HepG2 (cell line): ENCODE measurements around the gene CES5A. TPM values are rescaled to one million over a fixed set of nuclear protein-coding genes. Genes with fewer than 3 reads are reported as not detected.

Experiments used
- ATAC-seq: fragments of 200-7000 bp; cut with Tn5 transposase; 3 replicates; pipeline ENCODE4 v1.9.1; 2020; ENCODE audit warnings: mild to moderate bottlenecking, moderate library complexity
- BruUV-seq: library from RNA; stranded (reverse); fragments of 400-500 nt; replicated peaks from 2 replicates; lab custom pipeline; 2021; lab: Mats Ljungman, UMichigan
- CTCF ChIA-PET: fragments of 300-600 bp; formaldehyde crosslinking; extraction: SDS; loops from one replicate; lab custom pipeline; 2021; ENCODE audit warnings: low total read pairs, inconsistent platforms, low intra/inter-chr PET ratio; lab: Yijun Ruan, JAX
- POLR2A ChIA-PET: fragments of 350-600 bp; sonication (Branson Sonifier 250); formaldehyde crosslinking; loops from one replicate; lab custom pipeline; 2020; ENCODE audit warnings: antibody characterized with exemption, inconsistent platforms; lab: Yijun Ruan, JAX
- DNase-seq: peaks from one replicate; pipeline ENCODE4 v3.0.0-alpha.2; 2015; ENCODE audit warnings: low spot score
- FAIRE-seq: peaks from 3 replicates; lab custom pipeline; 2011; peaks lifted over from hg19 to GRCh38; lab: Jason Lieb, UNC
- H2AFZ ChIP-seq: one replicate; pipeline ENCODE4 v1.6.1; 2011; ENCODE audit warnings: low read length, inconsistent platforms
- H3K27ac ChIP-seq: fragments of 300-600 bp; 3 replicates; pipeline ENCODE4 v1.8.0; 2011; ENCODE audit warnings: mixed run types, mild to moderate bottlenecking, mixed read lengths, low read length, inconsistent platforms; ENCODE audit not compliant: insufficient read depth; ENCODE audit errors: extremely low read length
- H3K27me3 ChIP-seq, 2 experiments: fragments of 200-600 bp in 1 of 2; 2 replicates in 1 of 2; 3 replicates in 1 of 2; pipeline versions ENCODE4 v1.6.0 to v1.8.0; 2011; ENCODE audit warnings: low read length in 2 of 2, mild to moderate bottlenecking in 2 of 2, moderate library complexity in 2 of 2, inconsistent platforms in 1 of 2; ENCODE audit not compliant: insufficient read depth in 2 of 2, control insufficient read depth in 1 of 2
- H3K36me3 ChIP-seq, 2 experiments: fragments of 200-600 bp in 1 of 2; replicated peaks in 1 of 2; 2 replicates in 1 of 2; 3 replicates in 1 of 2; pipeline versions ENCODE4 v1.5.1 to v1.8.0; 2011; ENCODE audit warnings: low read length in 2 of 2, inconsistent platforms in 1 of 2; ENCODE audit not compliant: insufficient read depth in 2 of 2, control insufficient read depth in 1 of 2
- H3K4me1 ChIP-seq: 2 replicates; pipeline ENCODE4 v1.5.1; 2012; ENCODE audit warnings: low read length, inconsistent platforms; ENCODE audit not compliant: insufficient read depth
- H3K4me2 ChIP-seq: 2 replicates; pipeline ENCODE4 v1.6.0; 2011; ENCODE audit warnings: low read depth, low read length, inconsistent platforms
- H3K4me3 ChIP-seq, 3 experiments: fragments of 200-600 bp in 1 of 3; sonication (generic), shearing (Covaris generic) in 1 of 3; replicated peaks in 1 of 3; 2 replicates each; pipeline ENCODE4 v1.5.1; 2011 to 2016; ENCODE audit warnings: low read length in 3 of 3, inconsistent platforms in 2 of 3, low read depth in 2 of 3, mild to moderate bottlenecking in 2 of 3, control low read depth in 1 of 3, mixed read lengths in 1 of 3; ENCODE audit not compliant: insufficient read depth in 1 of 3
- H3K79me2 ChIP-seq: one replicate; pipeline ENCODE4 v1.6.1; 2011; ENCODE audit warnings: low read length, inconsistent platforms; ENCODE audit not compliant: insufficient read depth
- H3K9ac ChIP-seq: 2 replicates; pipeline ENCODE4 v1.6.0; 2011; ENCODE audit warnings: mild to moderate bottlenecking, low read depth, low read length, inconsistent platforms; ENCODE audit not compliant: insufficient read depth
- H3K9me3 ChIP-seq: 2 replicates; pipeline ENCODE4 v1.5.1; 2012; ENCODE audit warnings: mild to moderate bottlenecking, low read length
- H4K20me1 ChIP-seq: 2 replicates; pipeline ENCODE4 v1.6.0; 2011; ENCODE audit warnings: inconsistent platforms, mild to moderate bottlenecking, low read length, moderate library complexity; ENCODE audit not compliant: insufficient read depth
- ADNP ChIP-seq: sonication (generic); formaldehyde crosslinking; IDR thresholded peaks from 2 replicates; pipeline ENCODE4 v1.4.0; 2020; ENCODE audit warnings: missing genetic modification reagents
- HIVEP1 ChIP-seq: sonication (generic); formaldehyde crosslinking; IDR thresholded peaks from 2 replicates; pipeline ENCODE4 v1.4.0; 2020; ENCODE audit warnings: mild to moderate bottlenecking, missing genetic modification reagents
- HNRNPH1 ChIP-seq: fragments of 200-400 bp; formaldehyde crosslinking; optimal IDR thresholded peaks from 2 replicates; pipeline ENCODE3; 2017; ENCODE audit warnings: mild to moderate bottlenecking, low read depth, low read length
- MTF1 ChIP-seq: sonication (generic); formaldehyde crosslinking; IDR thresholded peaks from 2 replicates; pipeline ENCODE4 v1.5.0; 2020; ENCODE audit warnings: missing genetic modification reagents
- NKX3-1 ChIP-seq: sonication (generic); formaldehyde crosslinking; IDR thresholded peaks from 2 replicates; pipeline ENCODE4 v1.5.0; 2020; ENCODE audit warnings: missing genetic modification reagents
- NR2F1 ChIP-seq, 2 experiments: fragments of 450-650 bp in 1 of 2; formaldehyde crosslinking in 1 of 2; IDR thresholded peaks; 2 replicates each; pipeline versions ENCODE4 v1.5.0 to v1.6.1; 2016 to 2020; ENCODE audit warnings: mild to moderate bottlenecking in 1 of 2, missing compliant biosample characterization in 1 of 2, missing genetic modification reagents in 1 of 2, moderate library complexity in 1 of 2
- SALL2 ChIP-seq: sonication (generic); formaldehyde crosslinking; IDR thresholded peaks from 2 replicates; pipeline ENCODE4 v1.8.1; 2023; ENCODE audit warnings: mild to moderate bottlenecking, missing genetic modification reagents, inconsistent platforms
- SMYD3 ChIP-seq: sonication (generic); formaldehyde crosslinking; IDR thresholded peaks from 2 replicates; pipeline ENCODE4 v1.8.1; 2023; ENCODE audit warnings: mild to moderate bottlenecking, missing genetic modification reagents
- SPEN ChIP-seq: sonication (generic); formaldehyde crosslinking; IDR thresholded peaks from 2 replicates; pipeline ENCODE4 v1.5.1; 2020; ENCODE audit warnings: low read depth, mild to moderate bottlenecking, missing genetic modification reagents
- TRIM24 ChIP-seq: sonication (generic); formaldehyde crosslinking; IDR thresholded peaks from 2 replicates; pipeline ENCODE4 v1.8.0; 2022; ENCODE audit warnings: mild to moderate bottlenecking, missing genetic modification reagents
- ZBTB7B ChIP-seq: sonication (generic); formaldehyde crosslinking; IDR thresholded peaks from 2 replicates; pipeline ENCODE4 v1.4.0; 2020; ENCODE audit warnings: missing genetic modification reagents
- ZFP37 ChIP-seq: sonication (generic); formaldehyde crosslinking; IDR thresholded peaks from 2 replicates; pipeline ENCODE4 v1.4.0; 2020; ENCODE audit warnings: missing genetic modification reagents, borderline replicate concordance
- ZNF207 ChIP-seq: fragments of 450-650 bp; IDR thresholded peaks from 2 replicates; pipeline ENCODE4 v1.6.1; 2016; ENCODE audit warnings: antibody characterized with exemption, borderline replicate concordance
- ZNF337 ChIP-seq: sonication (generic); formaldehyde crosslinking; IDR thresholded peaks from 2 replicates; pipeline ENCODE4 v1.5.1; 2020; ENCODE audit warnings: missing genetic modification reagents, low read depth, mild to moderate bottlenecking, borderline replicate concordance
- ZNF564 ChIP-seq: sonication (generic); formaldehyde crosslinking; IDR thresholded peaks from 2 replicates; pipeline ENCODE4 v1.8.1; 2023; ENCODE audit warnings: mild to moderate bottlenecking, missing genetic modification reagents
- ZNF605 ChIP-seq: sonication (generic); formaldehyde crosslinking; IDR thresholded peaks from 2 replicates; pipeline ENCODE4 v1.8.0; 2022; ENCODE audit warnings: mild to moderate bottlenecking, missing genetic modification reagents
- ZNF672 ChIP-seq: sonication (generic); formaldehyde crosslinking; IDR thresholded peaks from 2 replicates; pipeline ENCODE4 v1.8.1; 2022; ENCODE audit warnings: missing genetic modification reagents
- ZNF749 ChIP-seq: sonication (generic); formaldehyde crosslinking; IDR thresholded peaks from 2 replicates; pipeline ENCODE4 v1.8.0; 2022; ENCODE audit warnings: mild to moderate bottlenecking, missing genetic modification reagents, moderate library complexity, borderline replicate concordance
- WGBS: methylation state at CpG from one replicate; pipeline ENCODE4 v1.1.6; 2017; ENCODE audit warnings: low lambda C conversion rate; 5-methylcytosine and 5-hydroxymethylcytosine counted together
- in situ Hi-C: cut with HindIII; loops from 2 replicates; pipeline ENCODE4 v1.10.0; 2017; ENCODE audit warnings: low pct_unique_long_range_greater_than_20kb; ENCODE audit not compliant: extremely low pct_ligation_motif_present
- intact Hi-C: fragments of 100-400 bp; cut with micrococcal nuclease; formaldehyde crosslinking; loops from one replicate; pipeline ENCODE4 v1.10.0; 2022; ENCODE audit not compliant: unreplicated experiment
- polyA plus RNA-seq, 8 experiments: library from polyadenylated mRNA; depleted of rRNA in 3 of 8; stranded (reverse) in 7 of 8; unstranded in 1 of 8; fragments of >200 nt; fragmentation: Illumina TruSeq in 4 of 8; extraction: Trizol in 4 of 8; gene quantifications; 2 replicates each; pipeline versions ENCODE4 v1.2.1 to v1.2.3, GENCODE V29; 2011 to 2016; ENCODE audit warnings: low read depth in 4 of 8, missing spikeins in 1 of 8, mixed read lengths in 1 of 8; ENCODE audit not compliant: insufficient read depth in 1 of 8
- total RNA-seq, 5 experiments: library from RNA; depleted of rRNA; stranded (reverse); fragments of >200 nt; fragmentation: Illumina TruSeq; extraction: Trizol; gene quantifications; 2 replicates each; pipeline ENCODE4 v1.2.3, GENCODE V29; 2016; ENCODE audit warnings: low read depth in 1 of 5
- TF ChIP-seq, protein P1 (sequence below): IDR thresholded peaks from 2 replicates; pipeline ENCODE4 v1.6.1; 2012; ENCODE audit warnings: low read depth, low read length, improper control_type of control experiment
- TF ChIP-seq, protein P2 (sequence below): sonication (generic); formaldehyde crosslinking; IDR thresholded peaks from 2 replicates; pipeline ENCODE4 v1.4.0; 2020; ENCODE audit warnings: missing genetic modification reagents

Gene CES5A
- total and polyA plus RNA-seq, 2 of the 13 experiments (the other 11 are each of a cell fraction or from before 2014, with no cell fraction given): not detected

DNA sequence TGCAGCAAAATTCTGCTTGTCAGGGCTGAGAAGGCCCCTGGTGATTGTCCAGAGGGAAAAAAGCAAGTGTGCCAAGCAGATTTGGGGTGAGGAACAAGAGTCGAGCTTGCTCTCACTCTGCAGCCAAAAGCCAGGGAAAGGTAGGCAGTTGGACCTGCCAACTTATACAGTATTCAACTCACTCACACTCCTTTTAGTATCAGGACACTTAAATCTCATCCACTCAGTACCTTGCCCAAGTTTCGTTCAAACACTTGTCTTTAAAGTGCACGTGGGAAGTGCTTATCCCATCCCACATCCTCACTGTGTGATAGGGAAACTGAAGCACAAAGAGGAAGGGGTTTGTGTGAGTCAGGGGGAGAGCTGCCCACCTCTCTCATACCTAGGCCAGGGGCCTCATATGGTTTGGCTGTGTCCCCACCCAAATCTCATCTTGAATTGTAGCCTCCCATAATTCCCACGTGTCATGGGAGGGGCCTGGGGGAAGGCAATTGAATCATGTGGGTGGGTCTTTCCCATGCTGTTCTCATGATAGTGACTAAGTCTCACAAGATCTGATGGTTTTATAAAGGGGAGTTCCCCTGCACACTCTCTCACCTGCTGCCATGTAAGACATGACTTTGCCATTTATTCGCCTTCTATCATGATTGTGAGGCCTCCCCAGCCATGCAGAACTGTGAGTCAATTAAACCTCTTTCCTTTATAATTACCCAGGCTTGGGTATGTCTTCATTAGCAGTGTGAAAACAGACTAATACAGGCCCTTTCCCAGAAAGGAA lies 25.6 kb upstream of the CES5A start:
- FAIRE-seq: no peak
- H3K79me2 ChIP-seq: no peaks in the 10 kb centered on the region
- no peak overlapping the region for H3K4me2 ChIP-seq
- H3K4me1 ChIP-seq: no peaks in the 10 kb centered on the region
- CTCF ChIA-PET: no interaction called here
- H2AFZ ChIP-seq: no peak overlapping the region
- no peak overlapping the region for H3K4me3 ChIP-seq
- TF ChIP-seq, protein P1, sequence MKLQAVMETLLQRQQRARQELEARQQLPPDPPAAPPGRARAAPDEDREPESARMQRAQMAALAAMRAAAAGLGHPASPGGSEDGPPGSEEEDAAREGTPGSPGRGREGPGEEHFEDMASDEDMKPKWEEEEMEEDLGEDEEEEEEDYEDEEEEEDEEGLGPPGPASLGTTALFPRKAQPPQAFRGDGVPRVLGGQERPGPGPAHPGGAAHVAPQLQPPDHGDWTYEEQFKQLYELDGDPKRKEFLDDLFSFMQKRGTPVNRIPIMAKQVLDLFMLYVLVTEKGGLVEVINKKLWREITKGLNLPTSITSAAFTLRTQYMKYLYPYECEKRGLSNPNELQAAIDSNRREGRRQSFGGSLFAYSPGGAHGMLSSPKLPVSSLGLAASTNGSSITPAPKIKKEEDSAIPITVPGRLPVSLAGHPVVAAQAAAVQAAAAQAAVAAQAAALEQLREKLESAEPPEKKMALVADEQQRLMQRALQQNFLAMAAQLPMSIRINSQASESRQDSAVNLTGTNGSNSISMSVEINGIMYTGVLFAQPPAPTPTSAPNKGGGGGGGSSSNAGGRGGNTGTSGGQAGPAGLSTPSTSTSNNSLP: no peak
- TF ChIP-seq MTF1: no peak
- TF ChIP-seq ZNF672 (CRISPR knock-in tag): no peak
- TF ChIP-seq ZFP37: no peak
- no peak for TF ChIP-seq NR2F1 (CRISPR knock-in tag; IDR thresholded peaks at IDR 0.05)
- no peak for TF ChIP-seq HIVEP1
- no peak for TF ChIP-seq ZNF605 (CRISPR knock-in tag)
- TF ChIP-seq SPEN: no peak
- TF ChIP-seq SALL2 (CRISPR knock-in tag): no peak
- no peak for TF ChIP-seq TRIM24 (CRISPR knock-in tag)
- TF ChIP-seq HNRNPH1: no peak
- no peak for TF ChIP-seq ZNF207
- TF ChIP-seq ZNF337 (CRISPR knock-in tag): no peak
- no peak for TF ChIP-seq SMYD3 (CRISPR knock-in tag)
- no peak for TF ChIP-seq ZNF749 (CRISPR knock-in tag)
- TF ChIP-seq ZNF564 (CRISPR knock-in tag): no peak
- TF ChIP-seq NKX3-1: no peak
- TF ChIP-seq ADNP (CRISPR knock-in tag): no peak
- TF ChIP-seq, protein P2, sequence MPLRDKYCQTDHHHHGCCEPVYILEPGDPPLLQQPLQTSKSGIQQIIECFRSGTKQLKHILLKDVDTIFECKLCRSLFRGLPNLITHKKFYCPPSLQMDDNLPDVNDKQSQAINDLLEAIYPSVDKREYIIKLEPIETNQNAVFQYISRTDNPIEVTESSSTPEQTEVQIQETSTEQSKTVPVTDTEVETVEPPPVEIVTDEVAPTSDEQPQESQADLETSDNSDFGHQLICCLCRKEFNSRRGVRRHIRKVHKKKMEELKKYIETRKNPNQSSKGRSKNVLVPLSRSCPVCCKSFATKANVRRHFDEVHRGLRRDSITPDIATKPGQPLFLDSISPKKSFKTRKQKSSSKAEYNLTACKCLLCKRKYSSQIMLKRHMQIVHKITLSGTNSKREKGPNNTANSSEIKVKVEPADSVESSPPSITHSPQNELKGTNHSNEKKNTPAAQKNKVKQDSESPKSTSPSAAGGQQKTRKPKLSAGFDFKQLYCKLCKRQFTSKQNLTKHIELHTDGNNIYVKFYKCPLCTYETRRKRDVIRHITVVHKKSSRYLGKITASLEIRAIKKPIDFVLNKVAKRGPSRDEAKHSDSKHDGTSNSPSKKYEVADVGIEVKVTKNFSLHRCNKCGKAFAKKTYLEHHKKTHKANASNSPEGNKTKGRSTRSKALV: no peak
- no peak for TF ChIP-seq ZBTB7B (CRISPR knock-in tag)
- DNase-seq: no peak
- H3K36me3 ChIP-seq: no peaks in the 10 kb centered on the region
- 0% methylated on average over 5 of the region's 5 CpGs for WGBS
- BruUV-seq: no TSS peak
- in situ Hi-C loops (no loop called here), intact Hi-C loops (no loop called here)
- no peak for ATAC-seq
- POLR2A ChIA-PET: no interaction called here
- H3K27me3 ChIP-seq: no peaks in the 10 kb centered on the region
- no peak overlapping the region for H3K27ac ChIP-seq
- H3K9ac ChIP-seq: no peak overlapping the region
- H3K9me3 ChIP-seq: peaks cover 9% of the 10 kb centered on the region; the same call in 1 of the 2 replicates
- no peaks in the 10 kb centered on the region for H4K20me1 ChIP-seq
